Vein endothelial cell (primary cell): ENCODE data around the gene C19orf25. TPM values are rescaled to one million over a fixed set of nuclear protein-coding genes. Genes with fewer than 3 reads are reported as not detected.

ENCODE experiments used
- total RNA-seq: library from RNA; depleted of rRNA; stranded (reverse); fragments of >200 nt; gene quantifications from 2 replicates; pipeline ENCODE4 v1.2.3, GENCODE V29; 2012

Gene C19orf25
- total RNA-seq: 26.4 and 31.4 TPM in 2 replicates

DNA sequence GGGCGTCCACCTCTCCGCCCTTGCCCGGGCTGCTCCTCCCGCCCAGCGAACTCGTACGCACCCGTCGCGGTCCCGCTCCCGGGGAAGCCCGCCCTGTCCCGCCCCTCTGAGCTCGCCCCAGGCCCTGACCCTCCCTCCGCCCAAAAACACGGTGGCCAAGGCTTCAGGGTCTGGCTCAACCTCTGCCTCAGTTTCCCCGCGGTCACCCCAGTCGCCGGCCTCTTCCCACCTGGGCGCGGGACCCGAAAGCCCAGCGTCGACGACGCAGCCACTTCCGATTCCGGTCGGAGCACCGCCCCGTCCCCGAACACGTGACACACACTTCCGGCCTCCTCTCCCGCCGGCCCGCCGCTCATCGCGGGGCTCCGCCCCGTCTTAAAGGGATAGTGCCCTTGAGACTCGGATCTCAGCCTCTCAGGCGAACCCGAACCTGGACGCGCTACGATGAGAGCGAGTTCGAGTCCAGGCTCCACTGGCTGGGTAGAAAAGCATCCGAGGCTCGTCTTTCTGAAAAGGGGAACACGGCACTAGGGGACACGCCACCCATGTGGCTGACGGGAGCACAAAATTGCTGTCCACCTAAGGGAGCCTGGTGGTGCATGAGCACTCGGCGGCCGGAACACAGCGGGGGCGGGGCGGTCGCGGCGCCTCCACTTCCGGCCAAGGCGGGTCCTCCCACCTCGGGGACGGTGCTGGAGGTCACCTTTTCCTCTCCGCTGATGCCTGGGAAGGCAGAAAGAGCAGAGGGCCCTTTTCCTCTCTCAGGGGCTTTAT, at the start of gene C19orf25:
Gene C19orf25, minus strand, starts transcription at position 282 of the 774 bp plus-strand sequence. CDS start 312 bp downstream, outside the sequence.

DNA sequence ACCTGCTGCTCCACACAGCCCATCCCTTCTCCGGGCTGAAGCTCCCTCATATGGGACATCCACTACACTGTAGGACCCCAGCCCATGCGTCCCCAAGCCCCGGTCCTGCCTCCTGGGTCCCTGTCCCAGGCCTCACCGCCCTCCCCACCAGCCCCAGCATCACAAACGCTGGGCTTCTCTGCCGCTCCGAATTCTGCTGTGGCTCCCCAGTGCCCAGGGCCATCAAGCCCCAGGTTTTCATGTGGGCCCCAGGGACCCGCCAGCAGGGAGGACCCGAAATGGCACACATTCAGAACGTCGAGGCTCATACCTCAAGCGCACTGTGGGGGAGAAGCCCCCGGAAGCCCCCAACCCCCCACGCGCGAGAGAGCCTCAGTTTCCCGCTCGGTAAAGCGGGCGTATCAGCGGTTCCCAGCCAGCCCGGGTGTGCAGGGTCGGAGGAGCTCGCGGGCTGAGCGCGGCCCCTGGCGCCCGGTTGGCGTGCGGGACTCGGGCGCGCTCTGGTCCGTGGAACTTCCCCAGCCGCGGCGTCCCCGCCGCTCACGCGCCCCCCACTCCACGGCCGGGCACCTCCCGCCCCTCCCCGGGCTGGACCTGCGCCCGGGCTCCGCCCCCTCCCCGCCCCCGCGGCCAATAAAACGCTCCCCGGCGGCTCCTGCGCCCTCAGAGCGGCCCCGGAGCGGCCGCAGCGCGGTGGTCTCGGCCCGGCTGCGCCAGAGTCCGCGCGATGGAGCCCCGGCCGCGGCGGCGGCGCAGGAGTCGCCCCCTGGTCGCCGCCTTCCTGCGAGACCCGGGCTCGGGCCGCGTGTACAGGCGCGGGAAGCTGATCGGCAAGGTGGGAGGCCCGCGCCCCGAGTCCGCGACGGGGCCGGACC, 44.6 kb upstream of the C19orf25 start, which contains the start of gene PLK5:
Gene PLK5, plus strand, starts transcription at position 666 of the 875 bp plus-strand sequence. CDS start 2,920 bp downstream, outside the sequence.

DNA sequence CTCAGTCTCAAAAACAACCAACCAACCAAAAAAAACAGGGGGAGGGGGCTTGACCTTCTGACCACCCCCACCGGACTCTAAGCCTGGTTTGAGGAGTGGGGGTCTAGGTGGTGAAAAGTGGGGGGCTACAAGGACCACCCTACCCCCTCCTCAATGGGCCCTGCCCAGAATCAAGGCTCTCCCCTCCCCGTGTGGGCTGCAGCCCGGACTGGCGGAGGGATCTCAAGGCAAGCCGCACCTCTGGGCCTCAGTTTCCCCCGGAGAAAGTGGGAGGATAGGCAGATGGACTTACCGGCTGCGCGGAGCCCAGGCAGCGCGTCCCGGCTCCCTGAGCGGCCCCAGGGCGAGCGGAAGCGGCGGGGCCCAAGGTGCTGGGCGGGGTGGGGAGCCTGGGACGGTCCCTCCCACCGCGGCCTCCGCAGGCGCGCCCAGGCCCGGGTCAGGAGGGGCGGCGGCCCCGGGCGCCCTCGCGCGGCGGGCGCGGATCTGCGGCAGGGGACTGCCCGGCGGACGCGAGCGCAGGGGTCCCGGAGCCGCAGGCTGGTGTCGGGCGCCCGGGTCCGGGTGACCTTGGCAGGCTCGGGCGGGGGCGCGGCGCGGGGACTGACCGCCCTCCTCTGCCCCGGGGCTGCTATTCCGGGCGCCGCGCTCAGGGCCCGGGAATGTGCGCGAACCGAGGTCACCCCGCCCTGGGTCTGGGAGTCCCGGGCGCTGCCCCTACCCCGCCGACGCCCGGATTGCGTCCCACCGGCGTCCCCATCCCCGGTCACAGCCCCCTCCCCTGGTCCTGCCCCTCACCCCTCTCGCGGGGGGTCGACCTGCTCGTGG, 33.9 kb upstream of the C19orf25 start, which contains the start of gene ADAMTSL5:
Gene ADAMTSL5, minus strand, starts transcription at position 349 of the 828 bp plus-strand sequence. CDS start 2,076 bp downstream, outside the sequence.

DNA sequence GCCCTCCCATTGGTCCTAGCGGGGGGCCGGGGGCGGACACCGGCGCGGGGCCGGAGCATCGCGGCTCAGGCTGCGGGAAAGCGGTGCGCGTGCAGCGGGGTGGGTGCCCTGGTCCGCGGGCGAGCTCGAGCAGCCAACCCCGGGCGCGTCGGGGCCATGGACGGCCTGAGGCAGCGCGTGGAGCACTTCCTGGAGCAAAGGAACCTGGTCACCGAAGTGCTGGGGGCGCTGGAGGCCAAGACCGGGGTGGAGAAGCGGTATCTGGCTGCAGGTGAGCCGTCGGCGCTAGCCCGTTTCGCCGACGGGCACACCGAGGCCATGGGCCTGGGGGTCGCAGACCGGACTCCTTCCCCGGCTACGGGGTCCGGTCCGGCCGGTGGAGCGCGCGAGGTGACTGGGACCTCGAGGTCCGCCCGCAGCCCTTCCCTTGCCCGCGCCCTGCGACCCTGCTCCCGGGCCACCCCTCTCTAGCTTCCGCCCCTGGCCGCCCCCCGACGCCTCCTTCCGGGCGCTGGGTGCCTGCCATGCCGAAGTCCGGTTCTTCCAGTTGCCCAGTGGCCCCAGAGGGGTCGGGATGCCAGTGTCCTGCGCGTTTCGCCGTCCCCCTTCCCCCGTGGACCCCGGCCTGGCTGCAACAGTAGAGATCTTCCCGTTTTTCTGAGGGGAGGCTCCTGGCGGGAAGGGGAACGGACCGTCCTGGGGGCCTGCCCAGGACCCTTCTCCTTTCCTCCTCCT, 12.3 kb upstream of the C19orf25 start, which contains the start of gene REEP6:
Gene REEP6, plus strand, starts transcription at position 68 of the 735 bp plus-strand sequence. Its CDS starts 89 bp downstream, at position 157.

DNA sequence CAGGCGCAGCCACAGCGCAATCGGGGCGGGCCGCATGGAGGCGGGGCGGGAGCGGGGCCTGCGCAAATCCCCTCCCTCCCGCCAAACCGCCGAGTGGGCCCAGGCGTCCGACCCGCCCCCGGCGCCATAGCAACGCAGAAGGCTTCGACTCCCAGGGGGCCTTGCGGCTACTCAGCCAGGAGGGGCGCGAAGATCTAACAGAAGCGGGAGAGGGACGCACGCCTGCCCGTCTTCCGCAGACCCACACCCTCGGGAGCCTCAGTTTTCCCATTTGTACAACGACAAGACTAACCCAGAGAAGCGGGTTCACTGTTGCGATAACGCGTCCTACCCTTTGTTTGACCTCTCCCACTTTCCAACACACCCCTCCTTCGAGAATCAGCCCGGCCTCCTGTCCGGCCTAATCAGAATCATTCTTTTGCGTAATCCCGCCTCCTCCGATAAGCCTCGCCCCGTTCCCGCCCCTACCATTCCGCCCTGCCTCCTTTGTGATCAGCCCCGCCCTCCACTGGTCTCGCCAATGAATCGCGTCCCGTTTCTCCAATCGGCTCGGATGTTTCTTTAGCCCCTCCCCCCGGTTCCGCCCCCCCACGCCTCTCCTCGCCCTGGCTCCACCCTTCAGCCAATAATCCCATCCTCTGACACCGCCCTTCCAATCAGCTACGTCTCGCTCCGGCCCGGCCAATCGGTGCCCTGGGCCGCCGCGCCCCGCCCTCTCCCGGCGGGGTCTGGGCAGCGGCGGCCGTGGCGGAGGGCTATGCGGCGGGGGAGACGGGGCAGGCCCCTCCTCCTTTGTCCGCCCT, 11.5 kb upstream of the C19orf25 start, which contains the start of gene PCSK4:
Gene PCSK4, minus strand, starts transcription at position 40 of the 803 bp plus-strand sequence. Its CDS starts 4 bp downstream, at position 36.

DNA sequence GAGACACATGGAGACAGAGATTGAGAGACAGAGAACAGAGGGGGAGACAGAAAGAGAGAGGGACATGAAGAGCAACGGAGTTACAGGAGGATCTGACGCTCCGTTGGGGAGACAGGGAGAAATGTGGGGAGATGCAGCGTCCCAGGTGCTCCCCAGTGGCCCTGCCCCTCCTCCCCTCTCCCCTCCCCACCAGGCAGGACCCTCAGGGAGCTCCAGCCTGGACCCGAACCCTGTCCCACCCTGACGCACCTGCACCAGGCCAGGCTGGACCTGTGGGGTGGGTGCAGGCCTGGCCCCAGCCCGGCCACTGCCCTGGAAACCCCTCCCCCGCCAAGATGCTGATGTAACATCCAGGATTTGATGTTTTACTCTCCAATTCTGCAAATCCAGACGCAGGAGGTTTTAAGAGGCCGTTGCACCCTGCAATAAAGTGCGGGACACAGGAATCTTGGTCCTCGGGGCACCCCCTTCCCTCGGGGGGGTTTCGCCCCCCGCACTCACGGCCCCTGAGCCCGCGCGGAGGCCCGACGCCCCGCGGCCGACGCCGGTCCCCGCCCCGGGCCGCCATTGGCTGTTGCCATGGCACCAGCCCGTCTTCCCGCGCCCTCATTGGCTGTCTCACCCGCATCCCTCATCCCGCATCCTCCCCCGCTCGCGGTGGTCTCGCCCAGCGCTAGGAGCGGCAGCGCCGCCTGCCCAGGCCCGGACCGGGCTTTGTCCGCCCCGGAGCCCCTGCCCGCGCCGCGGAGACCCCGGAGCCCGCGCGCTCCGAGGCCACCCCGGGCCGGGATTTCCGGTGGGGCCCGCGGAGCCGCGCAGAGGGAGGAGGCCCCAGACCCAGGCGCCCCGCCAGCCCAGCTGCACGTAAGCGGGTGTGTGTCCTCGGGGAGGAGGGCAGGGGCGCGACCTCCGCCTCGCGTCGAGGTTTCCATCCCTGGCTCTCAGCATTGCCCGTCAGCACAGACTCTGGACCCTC, 29.3 kb downstream of the C19orf25 start, which contains the start of gene APC2:
Gene APC2, plus strand, starts transcription at position 655 of the 976 bp plus-strand sequence. CDS start 2,881 bp downstream, outside the sequence.

DNA sequence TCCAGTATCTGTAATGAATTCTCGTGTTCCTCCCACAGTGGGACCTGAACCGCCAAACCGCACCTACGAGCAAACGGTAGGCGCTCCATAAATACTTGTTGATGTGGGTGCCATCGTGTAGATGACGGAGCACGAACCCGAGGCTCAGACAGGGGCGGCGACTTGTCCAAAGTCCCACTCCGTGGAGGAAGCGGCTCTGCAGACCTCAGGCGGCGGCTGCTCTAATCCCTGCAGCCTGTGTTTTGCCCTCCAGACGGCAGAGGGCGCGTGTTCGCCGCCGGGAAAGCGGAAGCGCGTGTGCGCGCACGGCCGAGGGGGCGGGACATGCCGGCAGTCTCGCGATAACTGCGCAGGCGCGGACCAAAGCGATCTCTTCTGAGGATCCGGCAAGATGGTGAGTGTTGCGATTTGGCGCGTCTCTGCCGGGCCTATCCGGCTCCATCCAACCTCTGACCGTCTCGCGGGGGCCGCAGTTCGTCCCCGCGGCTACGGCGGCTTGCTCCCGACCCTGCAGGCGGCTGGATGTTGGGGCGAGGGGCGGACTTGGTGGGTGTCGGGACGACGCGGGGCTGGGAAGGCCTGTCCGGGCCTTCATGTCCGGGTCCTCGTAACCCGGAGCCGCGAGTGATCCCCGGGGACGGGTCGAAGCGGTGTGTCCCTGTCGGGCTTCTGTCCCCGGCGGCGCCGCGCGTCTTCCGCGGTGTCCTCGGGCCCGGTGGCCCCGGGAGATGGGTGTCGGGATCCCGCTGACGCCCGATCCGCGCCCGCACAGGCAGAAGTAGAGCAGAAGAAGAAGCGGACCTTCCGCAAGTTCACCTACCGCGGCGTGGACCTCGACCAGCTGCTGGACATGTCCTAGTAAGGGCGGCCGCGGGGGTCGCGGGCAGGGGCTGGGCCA, 40.7 kb downstream of the C19orf25 start, which contains the start of gene RPS15:
Gene RPS15, plus strand, starts transcription at position 362 of the 898 bp plus-strand sequence. Its CDS starts 30 bp downstream, at position 392.

Other genes starting within 250 kb of the C19orf25 start
- 6.4 and 7.2 TPM in 2 replicates for gene CBARP, start 241.2 kb downstream of the C19orf25 start, total RNA-seq
- gene ATP5F1D, start 237.5 kb downstream of the C19orf25 start, total RNA-seq: 18.0 and 24.8 TPM in 2 replicates
- gene MIDN, start 230.6 kb downstream of the C19orf25 start, total RNA-seq: 23.3 and 24.8 TPM in 2 replicates
- 308 and 317 TPM in 2 replicates for gene CIRBP, start 209.9 kb downstream of the C19orf25 start, total RNA-seq
- gene FAM174C, start 203.7 kb downstream of the C19orf25 start, total RNA-seq: 24.7 and 32.7 TPM in 2 replicates
- gene EFNA2, start 193.3 kb downstream of the C19orf25 start, total RNA-seq: 0.57 and 1.3 TPM in 2 replicates
- gene NDUFS7, start 95.3 kb downstream of the C19orf25 start, total RNA-seq: 54.9 and 59.0 TPM in 2 replicates
- 20.1 and 31.0 TPM in 2 replicates for gene GAMT, start 77.7 kb downstream of the C19orf25 start, total RNA-seq
- 63.0 and 78.0 TPM in 2 replicates for gene DAZAP1, start 71.6 kb downstream of the C19orf25 start, total RNA-seq
- 657 and 725 TPM in 2 replicates for gene RPS15, start 40.8 kb downstream of the C19orf25 start, total RNA-seq
- under 0.01 and 0.10 TPM in 2 replicates for gene APC2, start 29.1 kb downstream of the C19orf25 start, total RNA-seq
- 1.5 and 1.6 TPM in 2 replicates for gene PCSK4, start 11.1 kb upstream of the C19orf25 start, total RNA-seq
- gene REEP6, start 12.0 kb upstream of the C19orf25 start, total RNA-seq: 0.86 and 0.98 TPM in 2 replicates
- 0.65 TPM in 1 of 2 replicates, not detected in the other for gene ADAMTSL5, start 33.8 kb upstream of the C19orf25 start, total RNA-seq
- not detected in 2 replicates for gene PLK5, start 44.9 kb upstream of the C19orf25 start, total RNA-seq
- 103 and 152 TPM in 2 replicates for gene MEX3D, start 89.1 kb upstream of the C19orf25 start, total RNA-seq
- 101 and 111 TPM in 2 replicates for gene MBD3, start 113.7 kb upstream of the C19orf25 start, total RNA-seq
- gene UQCR11, start 126.2 kb upstream of the C19orf25 start, total RNA-seq: 41.7 and 59.1 TPM in 2 replicates
- 161 and 194 TPM in 2 replicates for gene TCF3, start 173.4 kb upstream of the C19orf25 start, total RNA-seq